OCI-LY1 (cell line): ENCODE results near the gene TPP1.

Experiments
- H2AFZ ChIP-seq: fragments of 200-600 bp; sonication (generic), shearing (Covaris generic); 2 replicates; pipeline ENCODE4 v1.6.0; 2014; ENCODE audit warnings: antibody characterized with exemption, mild to moderate bottlenecking, low read length
- H3F3A ChIP-seq: fragments of 200-600 bp; sonication (generic), shearing (Covaris generic); 2 replicates; pipeline ENCODE4 v1.6.0; 2014; ENCODE audit warnings: mild to moderate bottlenecking, antibody characterized with exemption, low read length, moderate library complexity; ENCODE audit not compliant: insufficient read depth
- H3K27ac ChIP-seq: fragments of 200-600 bp; sonication (generic); 2 replicates; pipeline ENCODE4 v1.5.1; 2014; ENCODE audit warnings: low read length, mixed run types, mild to moderate bottlenecking, low read depth; ENCODE audit not compliant: poor library complexity, severe bottlenecking
- H3K27me3 ChIP-seq: fragments of 200-600 bp; sonication (generic); 2 replicates; pipeline ENCODE4 v1.6.0; 2014; ENCODE audit warnings: antibody characterized with exemption, mild to moderate bottlenecking, low read length, moderate library complexity; ENCODE audit not compliant: insufficient read depth
- H3K36me3 ChIP-seq: fragments of 200-600 bp; sonication (generic); 2 replicates; pipeline ENCODE4 v1.6.1; 2014; ENCODE audit warnings: mild to moderate bottlenecking, antibody characterized with exemption, low read length, moderate library complexity, mixed read lengths; ENCODE audit not compliant: insufficient read depth
- H3K4me1 ChIP-seq: fragments of 200-600 bp; sonication (generic); 2 replicates; pipeline ENCODE4 v1.5.1; 2014; ENCODE audit warnings: mild to moderate bottlenecking, low read length, moderate library complexity; ENCODE audit not compliant: insufficient read depth, severe bottlenecking
- H3K4me2 ChIP-seq: fragments of 200-600 bp; sonication (generic), shearing (Covaris generic); 2 replicates; pipeline ENCODE4 v1.6.1; 2014; ENCODE audit warnings: low read length
- H3K4me3 ChIP-seq: fragments of 200-600 bp; sonication (generic); 2 replicates; pipeline ENCODE4 v1.5.1; 2014; ENCODE audit warnings: low read length, low read depth, mild to moderate bottlenecking, mixed read lengths; ENCODE audit not compliant: poor library complexity, severe bottlenecking
- H3K79me2 ChIP-seq: fragments of 200-600 bp; shearing (Covaris generic); 2 replicates; pipeline ENCODE4 v1.6.1; 2016; ENCODE audit warnings: mixed run types, low read length, mixed read lengths; ENCODE audit not compliant: insufficient read depth
- H3K9ac ChIP-seq: fragments of 200-600 bp; sonication (generic), shearing (Covaris generic); 2 replicates; pipeline ENCODE4 v1.6.1; 2014; ENCODE audit warnings: mild to moderate bottlenecking, low read length, mixed read lengths
- H3K9me2 ChIP-seq: fragments of 200-600 bp; sonication (generic), shearing (Covaris generic); 2 replicates; pipeline ENCODE4 v1.6.1; 2014; ENCODE audit warnings: low read depth, mild to moderate bottlenecking, low read length, mixed read lengths
- H3K9me3 ChIP-seq: fragments of 200-600 bp; shearing (Covaris generic); 2 replicates; pipeline ENCODE4 v1.6.1; 2014; ENCODE audit warnings: low read length, mixed read lengths
- H4K20me1 ChIP-seq: fragments of 200-600 bp; sonication (generic), shearing (Covaris generic); 2 replicates; pipeline ENCODE4 v1.6.0; 2016; ENCODE audit warnings: mild to moderate bottlenecking, low read length; ENCODE audit not compliant: insufficient read depth
- EZH2 ChIP-seq: fragments of 200-600 bp; sonication (generic), shearing (Covaris generic); IDR thresholded peaks from 2 replicates; pipeline ENCODE4 v1.8.0; 2017; ENCODE audit warnings: borderline replicate concordance, mixed run types, mild to moderate bottlenecking, antibody characterized with exemption, low read length, moderate library complexity, mixed read lengths
- TF ChIP-seq, protein P1 (sequence below): fragments of 200-600 bp; sonication (generic), shearing (Covaris generic); IDR thresholded peaks from 2 replicates; pipeline ENCODE4 v1.5.1; 2017; ENCODE audit warnings: mild to moderate bottlenecking, antibody characterized with exemption, low read length, moderate library complexity, mixed read lengths

TPP1 gene

DNA sequence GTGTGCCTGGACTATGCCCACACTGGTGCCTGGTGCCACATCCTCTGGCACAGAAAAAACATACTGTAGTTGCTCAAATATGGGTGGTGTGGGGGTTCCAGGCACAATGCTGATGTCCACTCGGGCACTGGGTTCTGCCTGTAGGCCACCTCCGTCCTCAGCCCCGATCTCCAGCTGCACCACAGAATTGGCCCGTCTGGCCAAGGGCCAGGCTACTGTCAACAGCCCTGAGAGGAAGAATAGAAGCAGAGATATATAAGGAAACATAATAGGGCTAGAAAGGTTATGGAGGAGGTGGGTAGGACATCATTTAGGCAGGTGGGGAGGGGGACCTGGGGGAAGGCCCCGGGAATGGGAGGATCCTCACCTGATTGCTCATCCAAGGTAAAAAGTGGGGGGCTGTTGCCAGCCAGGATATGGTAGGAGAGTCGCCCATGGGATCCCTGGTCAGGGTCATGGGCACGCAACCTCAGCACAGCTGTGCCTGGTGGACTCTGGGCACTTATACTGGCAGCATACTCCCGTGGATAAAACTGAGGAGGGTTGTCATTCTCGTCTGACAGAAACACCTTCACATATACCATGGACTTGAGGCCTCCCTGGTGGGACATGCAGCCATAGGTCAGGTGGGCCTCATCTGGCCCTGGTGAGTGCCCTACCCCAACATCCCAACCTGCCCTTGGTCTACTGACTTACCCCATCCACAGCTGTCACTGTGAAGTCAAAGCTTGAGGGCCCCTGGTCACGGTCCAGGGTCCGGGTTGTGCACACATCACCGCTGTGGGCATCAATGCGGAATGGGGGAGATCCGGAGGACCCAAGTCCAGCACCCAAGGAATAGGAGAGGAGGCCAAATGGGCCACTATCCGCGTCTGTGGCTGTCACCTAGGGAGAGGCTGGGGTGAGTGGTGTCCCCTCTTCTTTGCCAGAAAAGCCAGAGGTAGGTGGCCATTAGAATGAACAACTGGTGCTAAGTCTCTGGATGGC lies 14.5 kb upstream of the TPP1 start:
- no peak overlapping the region for H3K27ac ChIP-seq
- no peaks in the 10 kb centered on the region for H3K79me2 ChIP-seq
- no peaks in the 10 kb centered on the region for H3K4me1 ChIP-seq
- H3K27me3 ChIP-seq, result peaks cover 10% of the 10 kb centered on the region; the same call in 1 of the 2 replicates
- no peak overlapping the region for H3K4me3 ChIP-seq
- H3K9me2 ChIP-seq, result no peaks in the 10 kb centered on the region
- no peaks in the 10 kb centered on the region for H3F3A ChIP-seq
- TF ChIP-seq, protein P1, sequence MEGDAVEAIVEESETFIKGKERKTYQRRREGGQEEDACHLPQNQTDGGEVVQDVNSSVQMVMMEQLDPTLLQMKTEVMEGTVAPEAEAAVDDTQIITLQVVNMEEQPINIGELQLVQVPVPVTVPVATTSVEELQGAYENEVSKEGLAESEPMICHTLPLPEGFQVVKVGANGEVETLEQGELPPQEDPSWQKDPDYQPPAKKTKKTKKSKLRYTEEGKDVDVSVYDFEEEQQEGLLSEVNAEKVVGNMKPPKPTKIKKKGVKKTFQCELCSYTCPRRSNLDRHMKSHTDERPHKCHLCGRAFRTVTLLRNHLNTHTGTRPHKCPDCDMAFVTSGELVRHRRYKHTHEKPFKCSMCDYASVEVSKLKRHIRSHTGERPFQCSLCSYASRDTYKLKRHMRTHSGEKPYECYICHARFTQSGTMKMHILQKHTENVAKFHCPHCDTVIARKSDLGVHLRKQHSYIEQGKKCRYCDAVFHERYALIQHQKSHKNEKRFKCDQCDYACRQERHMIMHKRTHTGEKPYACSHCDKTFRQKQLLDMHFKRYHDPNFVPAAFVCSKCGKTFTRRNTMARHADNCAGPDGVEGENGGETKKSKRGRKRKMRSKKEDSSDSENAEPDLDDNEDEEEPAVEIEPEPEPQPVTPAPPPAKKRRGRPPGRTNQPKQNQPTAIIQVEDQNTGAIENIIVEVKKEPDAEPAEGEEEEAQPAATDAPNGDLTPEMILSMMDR, result no peak
- no peak for TF ChIP-seq EZH2
- H3K9ac ChIP-seq, result no peak overlapping the region
- H3K4me2 ChIP-seq, result no peak overlapping the region
- no peaks in the 10 kb centered on the region for H3K9me3 ChIP-seq
- no peaks in the 10 kb centered on the region for H3K36me3 ChIP-seq
- H4K20me1 ChIP-seq, result no peaks in the 10 kb centered on the region
- H2AFZ ChIP-seq, result no peak overlapping the region

DNA sequence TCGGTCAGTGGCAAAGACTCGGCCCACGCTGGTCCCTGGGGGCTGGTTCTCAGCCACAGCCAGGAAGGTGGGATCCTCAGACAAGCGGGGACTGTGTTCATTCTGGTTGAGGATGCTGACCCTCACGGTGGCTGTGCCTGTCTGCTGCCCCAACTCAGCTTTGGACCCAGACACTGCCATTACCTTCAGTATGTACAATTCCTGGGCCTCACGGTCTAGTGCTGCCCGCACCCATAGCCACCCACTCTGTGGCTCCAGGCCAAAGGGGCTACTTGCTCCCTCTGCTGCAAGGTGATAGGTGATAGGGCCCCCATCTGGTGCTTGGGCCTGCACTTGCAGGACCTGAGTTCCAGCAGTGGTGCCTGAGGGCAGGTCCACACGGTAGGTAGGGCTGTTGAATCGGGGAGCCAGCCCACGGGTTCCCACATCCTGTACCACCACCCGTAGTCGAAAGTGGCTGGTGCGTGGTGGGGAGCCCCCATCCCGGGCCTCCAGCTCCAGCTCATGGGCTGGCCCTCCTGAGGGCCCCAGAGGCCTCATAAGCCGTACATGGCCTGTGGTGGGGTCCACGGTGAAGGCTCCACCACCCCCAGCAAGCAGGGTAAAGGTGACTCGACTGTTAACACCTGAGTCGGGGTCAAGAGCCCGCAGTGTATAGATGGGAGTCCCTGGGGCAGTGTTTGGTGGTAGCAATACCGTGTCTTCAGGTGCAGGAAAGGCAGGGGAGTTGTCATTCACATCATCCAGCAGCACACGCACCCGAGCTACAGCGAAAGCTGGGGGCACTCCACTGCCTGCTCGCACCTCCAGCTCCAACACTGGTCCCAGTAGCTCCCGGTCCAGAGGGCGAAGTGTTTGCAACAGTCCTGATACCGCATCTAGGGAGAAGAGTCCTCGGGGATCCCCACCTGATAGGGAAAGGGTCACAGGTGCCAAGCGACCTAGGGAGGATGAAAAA lies 13.2 kb upstream of the TPP1 start:
- H3K4me2 ChIP-seq, result no peak overlapping the region
- no peaks in the 10 kb centered on the region for H3F3A ChIP-seq
- H4K20me1 ChIP-seq, result no peaks in the 10 kb centered on the region
- H3K9ac ChIP-seq, result no peak overlapping the region
- no peaks in the 10 kb centered on the region for H3K79me2 ChIP-seq
- H3K4me1 ChIP-seq, result peaks cover 4% of the 10 kb centered on the region
- TF ChIP-seq, protein P1, result no peak
- no peak for TF ChIP-seq EZH2
- no peaks in the 10 kb centered on the region for H3K9me2 ChIP-seq
- no peak overlapping the region for H3K4me3 ChIP-seq
- no peak overlapping the region for H3K27ac ChIP-seq
- H3K36me3 ChIP-seq, result no peaks in the 10 kb centered on the region
- H3K27me3 ChIP-seq, result peaks cover 7% of the 10 kb centered on the region; the same call in 1 of the 2 replicates
- H2AFZ ChIP-seq, result no peak overlapping the region
- H3K9me3 ChIP-seq, result no peaks in the 10 kb centered on the region

DNA sequence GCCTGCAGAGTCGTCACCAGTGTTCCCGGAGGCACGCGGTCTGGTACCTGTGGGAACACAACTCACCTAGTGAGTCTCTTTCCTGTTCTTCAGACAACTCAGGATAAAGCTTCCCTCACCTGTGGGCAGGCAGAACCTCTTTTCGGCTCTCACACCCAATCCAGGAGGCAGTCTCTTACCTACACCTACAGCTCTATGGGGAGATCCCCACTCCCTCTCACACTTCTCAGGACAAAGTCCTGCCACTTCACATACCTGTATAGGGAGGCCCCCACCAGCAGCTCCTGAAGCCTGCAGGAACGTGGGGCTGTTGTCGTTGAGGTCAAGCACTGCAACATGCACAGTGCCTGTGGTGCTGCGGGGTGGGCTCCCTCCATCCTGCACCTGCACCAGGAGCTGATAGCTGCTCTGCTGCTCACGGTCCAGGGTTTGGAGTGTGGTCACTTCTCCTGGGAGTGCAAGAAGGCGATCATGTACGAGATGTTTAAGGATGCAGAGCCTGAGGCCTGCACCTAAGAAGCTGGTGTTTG lies 12.2 kb upstream of the TPP1 start:
- H3K27me3 ChIP-seq, result peaks cover 7% of the 10 kb centered on the region; the same call in 1 of the 2 replicates
- no peak overlapping the region for H3K4me3 ChIP-seq
- H3K9me3 ChIP-seq, result no peaks in the 10 kb centered on the region
- H3F3A ChIP-seq, result no peaks in the 10 kb centered on the region
- no peaks in the 10 kb centered on the region for H3K9me2 ChIP-seq
- no peaks in the 10 kb centered on the region for H4K20me1 ChIP-seq
- no peaks in the 10 kb centered on the region for H3K79me2 ChIP-seq
- no peaks in the 10 kb centered on the region for H3K36me3 ChIP-seq
- TF ChIP-seq EZH2, result no peak
- TF ChIP-seq, protein P1, result no peak
- no peak overlapping the region for H3K9ac ChIP-seq
- H2AFZ ChIP-seq, result no peak overlapping the region
- H3K4me2 ChIP-seq, result no peak overlapping the region
- H3K4me1 ChIP-seq, result peaks cover 5% of the 10 kb centered on the region
- no peak overlapping the region for H3K27ac ChIP-seq
